ENCODE measurements around the gene ZFPM1. TPM values are rescaled to one million over a fixed set of nuclear protein-coding genes. Genes with fewer than 3 reads are reported as not detected.

The ZFPM1 gene
- total RNA-seq, 1 donor from 2014 or later: 11.1 TPM

DNA sequence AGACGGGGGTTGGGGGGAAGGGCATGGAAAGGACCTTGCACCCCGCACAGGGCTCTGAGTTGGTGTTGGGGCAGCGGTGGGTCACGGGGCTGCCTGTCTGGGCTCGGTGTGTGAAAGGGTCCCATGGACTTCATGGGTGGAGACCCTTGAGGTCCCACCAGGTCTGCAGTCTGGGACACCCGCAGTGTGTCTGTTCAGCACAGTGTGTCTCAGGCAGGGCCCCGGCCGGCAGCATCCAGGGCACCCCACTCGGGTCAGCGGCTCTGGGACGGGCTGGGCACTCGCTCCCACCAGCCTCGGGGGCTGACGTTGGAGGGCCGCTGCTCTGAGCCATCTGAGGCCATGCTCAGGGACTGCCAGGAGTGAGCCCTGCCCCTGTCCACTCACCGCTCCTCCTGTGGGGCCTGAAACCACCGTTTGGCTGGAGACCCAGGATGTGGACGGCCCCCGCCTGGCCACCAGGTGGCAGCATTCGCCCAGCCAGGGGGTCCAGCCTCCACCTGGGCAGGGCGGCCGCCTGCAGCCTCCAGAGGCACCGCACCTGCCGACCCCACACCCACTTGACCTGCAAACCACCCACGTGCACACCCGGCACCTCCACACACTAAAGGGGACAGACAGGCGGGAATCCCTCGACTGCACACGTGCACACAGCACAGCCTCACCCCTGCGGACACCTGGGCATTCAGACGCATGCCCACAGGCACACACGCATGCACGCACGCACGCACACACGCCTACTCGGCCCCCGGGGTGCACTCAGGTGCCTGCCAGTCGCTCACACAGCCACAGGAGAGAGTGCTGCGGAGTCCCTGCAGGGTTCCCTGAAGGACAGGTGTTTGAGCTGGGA is 10.1 kb upstream of the ZFPM1 start:
- Mint-ChIP-seq H3K36me3 (ENCODE audit: low read depth) (no peaks in the 10 kb centered on the region), H3K4me3 (no peak overlapping the region), H3K27ac (ENCODE audit: unreplicated experiment) (no peak overlapping the region), H3K27me3 (ENCODE audit: low read depth) (no peaks in the 10 kb centered on the region), H3K4me1 (no peaks in the 10 kb centered on the region), H3K9me3 (no peaks in the 10 kb centered on the region)
- peak; percentile 81 for DNase-seq (ENCODE audit: low read depth, low spot score)
- TF ChIP-seq, protein P1, sequence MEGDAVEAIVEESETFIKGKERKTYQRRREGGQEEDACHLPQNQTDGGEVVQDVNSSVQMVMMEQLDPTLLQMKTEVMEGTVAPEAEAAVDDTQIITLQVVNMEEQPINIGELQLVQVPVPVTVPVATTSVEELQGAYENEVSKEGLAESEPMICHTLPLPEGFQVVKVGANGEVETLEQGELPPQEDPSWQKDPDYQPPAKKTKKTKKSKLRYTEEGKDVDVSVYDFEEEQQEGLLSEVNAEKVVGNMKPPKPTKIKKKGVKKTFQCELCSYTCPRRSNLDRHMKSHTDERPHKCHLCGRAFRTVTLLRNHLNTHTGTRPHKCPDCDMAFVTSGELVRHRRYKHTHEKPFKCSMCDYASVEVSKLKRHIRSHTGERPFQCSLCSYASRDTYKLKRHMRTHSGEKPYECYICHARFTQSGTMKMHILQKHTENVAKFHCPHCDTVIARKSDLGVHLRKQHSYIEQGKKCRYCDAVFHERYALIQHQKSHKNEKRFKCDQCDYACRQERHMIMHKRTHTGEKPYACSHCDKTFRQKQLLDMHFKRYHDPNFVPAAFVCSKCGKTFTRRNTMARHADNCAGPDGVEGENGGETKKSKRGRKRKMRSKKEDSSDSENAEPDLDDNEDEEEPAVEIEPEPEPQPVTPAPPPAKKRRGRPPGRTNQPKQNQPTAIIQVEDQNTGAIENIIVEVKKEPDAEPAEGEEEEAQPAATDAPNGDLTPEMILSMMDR (conservative IDR thresholded peaks at IDR 0.05): peak; percentile 97

DNA sequence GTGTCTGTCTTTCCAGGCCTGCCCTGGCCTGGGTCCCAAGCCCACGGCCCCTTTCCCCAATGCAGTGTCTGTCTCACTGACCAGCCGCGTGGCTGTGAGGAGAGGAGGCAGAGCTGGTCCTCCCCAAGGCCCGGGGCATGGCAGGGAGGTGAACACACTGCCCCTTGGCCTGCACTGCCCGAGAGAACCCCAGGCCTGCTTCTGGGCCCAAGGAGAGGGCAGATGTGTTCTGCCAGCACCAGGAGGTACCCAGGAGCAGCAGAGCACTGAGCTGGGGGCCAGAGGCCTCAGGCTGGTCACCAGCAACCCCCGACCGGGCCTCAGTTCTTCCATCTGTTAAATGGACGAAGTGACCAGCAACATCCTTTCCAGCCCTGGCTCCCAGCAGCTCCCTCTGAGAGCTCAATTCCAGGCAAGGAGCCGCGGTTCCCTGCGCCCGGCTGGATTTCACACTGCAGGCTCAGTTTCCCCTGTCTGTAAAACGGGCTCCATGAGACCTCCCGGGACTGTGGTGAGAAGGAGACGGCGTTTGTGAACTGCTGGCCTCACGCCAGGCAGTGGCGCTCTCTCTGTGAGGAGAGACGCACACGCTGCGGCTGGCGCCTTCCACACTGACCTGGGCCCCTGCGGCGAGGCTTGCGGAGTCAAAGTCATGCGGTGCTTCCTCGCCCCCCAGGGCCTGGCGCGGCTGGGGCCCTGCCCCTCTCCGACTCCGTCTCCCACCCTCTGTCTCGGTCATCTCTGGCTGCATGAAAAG is 8.1 kb upstream of the ZFPM1 start:
- Mint-ChIP-seq H3K27ac (ENCODE audit: unreplicated experiment) (no peak overlapping the region), H3K4me3 (no peak overlapping the region), H3K4me1 (no peaks in the 10 kb centered on the region), H3K36me3 (ENCODE audit: low read depth) (no peaks in the 10 kb centered on the region), H3K9me3 (no peaks in the 10 kb centered on the region), H3K27me3 (ENCODE audit: low read depth) (no peaks in the 10 kb centered on the region)
- TF ChIP-seq, protein P1 (conservative IDR thresholded peaks at IDR 0.05): no peak
- DNase-seq (ENCODE audit: low read depth, low spot score): no peak

DNA sequence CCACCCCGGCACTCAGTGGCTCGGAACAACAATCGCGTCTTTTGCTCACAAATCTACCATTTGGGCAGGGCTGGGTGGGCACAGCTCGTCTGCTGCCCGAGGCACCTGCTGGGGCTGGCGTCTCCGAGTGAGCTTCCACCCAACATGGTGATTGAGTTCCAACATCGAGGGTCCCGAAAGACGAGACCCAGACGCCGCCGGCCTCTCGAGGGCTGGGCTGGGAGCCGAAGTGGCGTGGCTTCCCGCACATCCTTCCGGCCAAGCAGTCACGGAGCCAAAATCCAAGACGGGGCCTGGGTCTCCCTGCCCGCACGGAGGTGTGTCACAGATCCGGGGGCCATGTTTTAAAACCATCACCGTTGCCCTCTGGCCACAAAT is 7.5 kb upstream of the ZFPM1 start:
- DNase-seq (ENCODE audit: low read depth, low spot score): no peak
- Mint-ChIP-seq H3K27me3 (ENCODE audit: low read depth) (peaks cover under 1% of the 10 kb centered on the region), H3K4me3 (no peak overlapping the region), H3K4me1 (no peaks in the 10 kb centered on the region), H3K9me3 (no peaks in the 10 kb centered on the region), H3K27ac (ENCODE audit: unreplicated experiment) (no peak overlapping the region), H3K36me3 (ENCODE audit: low read depth) (no peaks in the 10 kb centered on the region)
- TF ChIP-seq, protein P1 (conservative IDR thresholded peaks at IDR 0.05): no peak

DNA sequence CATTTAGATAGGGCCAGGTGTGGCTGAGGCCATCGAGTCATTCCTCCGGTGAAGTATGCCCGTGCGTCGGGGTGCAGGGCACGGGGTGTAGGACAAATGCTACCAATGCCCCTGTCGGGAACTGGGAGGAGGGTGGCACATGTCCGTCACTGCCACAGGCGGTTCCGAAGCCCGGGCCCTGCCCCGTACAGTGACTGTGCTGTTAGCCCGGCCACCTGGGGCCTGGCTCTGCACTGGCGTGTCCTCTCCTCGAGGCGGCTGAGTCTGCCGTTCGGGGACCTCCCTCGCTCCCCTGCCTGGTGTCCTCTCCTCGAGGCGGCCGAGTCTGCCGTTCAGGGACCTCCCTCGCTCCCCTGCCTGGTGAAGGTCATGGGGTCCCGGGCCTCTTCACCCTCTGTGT is 7.0 kb upstream of the ZFPM1 start:
- TF ChIP-seq, protein P1 (conservative IDR thresholded peaks at IDR 0.05): no peak
- no peaks in the 10 kb centered on the region for H3K9me3 Mint-ChIP-seq
- no peaks in the 10 kb centered on the region for H3K4me1 Mint-ChIP-seq
- no peaks in the 10 kb centered on the region for H3K36me3 Mint-ChIP-seq (ENCODE audit: low read depth)
- no peak overlapping the region for H3K4me3 Mint-ChIP-seq
- DNase-seq (ENCODE audit: low read depth, low spot score): no peak
- H3K27ac Mint-ChIP-seq (ENCODE audit: unreplicated experiment): no peak overlapping the region
- peaks cover 3% of the 10 kb centered on the region for H3K27me3 Mint-ChIP-seq (ENCODE audit: low read depth)

DNA sequence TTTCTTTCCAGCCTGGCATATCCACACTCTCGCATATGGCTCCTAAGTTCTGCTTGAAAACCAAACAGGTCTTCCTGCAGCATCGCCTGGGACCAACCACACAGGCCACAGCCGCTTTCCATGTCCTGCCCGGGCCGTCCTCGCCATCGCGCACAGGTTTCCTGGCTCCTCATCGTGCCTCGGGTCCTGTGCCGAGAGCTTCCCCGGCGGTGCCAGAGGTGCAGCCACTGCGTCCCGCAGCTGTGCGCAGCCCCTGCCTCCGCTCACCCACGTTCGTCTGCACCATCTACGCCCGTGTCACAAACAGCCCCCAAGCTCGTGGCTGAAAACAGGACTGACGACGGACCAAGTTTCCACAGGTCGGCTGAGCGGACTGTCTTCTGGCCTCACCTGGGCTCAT is 6.3 kb upstream of the ZFPM1 start:
- Mint-ChIP-seq H3K27me3 (ENCODE audit: low read depth) (peaks cover 6% of the 10 kb centered on the region), H3K27ac (ENCODE audit: unreplicated experiment) (no peak overlapping the region), H3K36me3 (ENCODE audit: low read depth) (no peaks in the 10 kb centered on the region), H3K4me1 (no peaks in the 10 kb centered on the region), H3K9me3 (no peaks in the 10 kb centered on the region), H3K4me3 (no peak overlapping the region)
- DNase-seq (ENCODE audit: low read depth, low spot score): no peak
- TF ChIP-seq, protein P1 (conservative IDR thresholded peaks at IDR 0.05): no peak

Measured in neural crest cell (in vitro differentiated cells).